Esophagus muscularis mucosa (tissue), 4 donors: ENCODE results near the gene SORL1-AS1.

Experiments used
- DNase-seq: peaks from one replicate; pipeline ENCODE4 v3.0.0-alpha.2; 2017; ENCODE audit errors: extremely low spot score
- H3K27ac ChIP-seq, 4 donors: fragments of 200-600 bp; sonication (generic); replicated peaks in 1 of 4; 1 replicate in 3 of 4; 2 replicates in 1 of 4; pipeline ENCODE4 v1.5.1; 2016 to 2019; ENCODE audit warnings: mild to moderate bottlenecking in 1 of 4
- H3K27me3 ChIP-seq, 4 donors: fragments of 200-600 bp; sonication (generic); one replicate each; pipeline versions ENCODE4 v1.5.1 to v1.6.0; 2016 to 2019
- H3K36me3 ChIP-seq, 4 donors: fragments of 200-600 bp; sonication (generic); one replicate each; pipeline ENCODE4 v1.5.1; 2016 to 2019
- H3K4me1 ChIP-seq, 4 donors: fragments of 200-600 bp; sonication (generic); one replicate each; pipeline ENCODE4 v1.5.1; 2016 to 2019
- H3K4me3 ChIP-seq, 4 donors: fragments of 200-600 bp; sonication (generic); 1 replicate in 2 of 4; 2 replicates in 2 of 4; pipeline ENCODE4 v1.5.1; 2016 to 2019; ENCODE audit warnings: mild to moderate bottlenecking in 4 of 4, moderate library complexity in 1 of 4
- H3K9me3 ChIP-seq, 4 donors: fragments of 200-600 bp; sonication (generic); 1 replicate in 3 of 4; 2 replicates in 1 of 4; pipeline ENCODE4 v1.5.1; 2016 to 2019
- EP300 ChIP-seq: sonication (generic); formaldehyde crosslinking; IDR thresholded peaks from one replicate; pipeline ENCODE4 v1.6.1; 2017; ENCODE audit warnings: antibody characterized with exemption
- POLR2A ChIP-seq: fragments of 450-650 bp; IDR thresholded peaks from one replicate; pipeline ENCODE4 v1.6.1; 2017; ENCODE audit warnings: antibody characterized with exemption, moderate library complexity, mild to moderate bottlenecking, low read depth
- POLR2AphosphoS5 ChIP-seq, 2 donors: sonication (generic); formaldehyde crosslinking; IDR thresholded peaks; one replicate each; pipeline ENCODE4 v1.6.1; 2017; ENCODE audit warnings: antibody characterized with exemption in 2 of 2
- WGBS: methylation state at CpG from one replicate; pipeline ENCODE4 v1.1.5; 2018; 5-methylcytosine and 5-hydroxymethylcytosine counted together
- intact Hi-C: fragments of 100-400 bp; cut with DNase I; formaldehyde crosslinking; loops from one replicate; pipeline ENCODE4 v1.15.1; 2023
- TF ChIP-seq, protein P1 (sequence below), 3 experiments: fragments of 200-600 bp in 2 of 3; fragments of 450-650 bp in 1 of 3; sonication (generic) in 2 of 3; IDR thresholded peaks; one replicate each; pipeline ENCODE4 v1.5.1; 2017 to 2019; ENCODE audit warnings: antibody characterized with exemption in 3 of 3, mild to moderate bottlenecking in 2 of 3, moderate library complexity in 1 of 3

Gene SORL1-AS1

DNA sequence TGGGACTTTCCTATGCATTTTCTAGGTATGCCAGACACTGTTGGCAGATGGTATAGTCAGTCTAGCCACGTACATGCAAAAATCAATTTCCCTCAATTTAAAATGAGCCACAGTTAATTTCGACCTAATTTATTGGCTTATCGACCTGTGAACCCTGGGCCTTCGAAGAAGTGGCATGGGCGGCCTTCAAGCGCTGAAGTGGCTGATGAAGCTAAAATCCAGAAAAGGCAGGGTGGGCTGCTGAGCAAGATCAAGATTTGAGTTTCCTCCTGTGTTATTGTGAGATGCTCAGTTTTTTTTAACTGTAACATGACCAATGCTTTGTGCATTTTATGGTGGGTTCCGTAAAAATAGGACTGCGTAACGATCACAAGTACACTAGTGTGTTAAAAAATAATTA, 5.8 kb upstream of the SORL1-AS1 start:
- intact Hi-C loops: no loop called here
- no peak for TF ChIP-seq EP300
- no peak for TF ChIP-seq POLR2A
- TF ChIP-seq, protein P1, sequence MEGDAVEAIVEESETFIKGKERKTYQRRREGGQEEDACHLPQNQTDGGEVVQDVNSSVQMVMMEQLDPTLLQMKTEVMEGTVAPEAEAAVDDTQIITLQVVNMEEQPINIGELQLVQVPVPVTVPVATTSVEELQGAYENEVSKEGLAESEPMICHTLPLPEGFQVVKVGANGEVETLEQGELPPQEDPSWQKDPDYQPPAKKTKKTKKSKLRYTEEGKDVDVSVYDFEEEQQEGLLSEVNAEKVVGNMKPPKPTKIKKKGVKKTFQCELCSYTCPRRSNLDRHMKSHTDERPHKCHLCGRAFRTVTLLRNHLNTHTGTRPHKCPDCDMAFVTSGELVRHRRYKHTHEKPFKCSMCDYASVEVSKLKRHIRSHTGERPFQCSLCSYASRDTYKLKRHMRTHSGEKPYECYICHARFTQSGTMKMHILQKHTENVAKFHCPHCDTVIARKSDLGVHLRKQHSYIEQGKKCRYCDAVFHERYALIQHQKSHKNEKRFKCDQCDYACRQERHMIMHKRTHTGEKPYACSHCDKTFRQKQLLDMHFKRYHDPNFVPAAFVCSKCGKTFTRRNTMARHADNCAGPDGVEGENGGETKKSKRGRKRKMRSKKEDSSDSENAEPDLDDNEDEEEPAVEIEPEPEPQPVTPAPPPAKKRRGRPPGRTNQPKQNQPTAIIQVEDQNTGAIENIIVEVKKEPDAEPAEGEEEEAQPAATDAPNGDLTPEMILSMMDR (IDR thresholded peaks at IDR 0.05): no peak
- no peak for TF ChIP-seq POLR2AphosphoS5 (IDR thresholded peaks at IDR 0.05)

DNA sequence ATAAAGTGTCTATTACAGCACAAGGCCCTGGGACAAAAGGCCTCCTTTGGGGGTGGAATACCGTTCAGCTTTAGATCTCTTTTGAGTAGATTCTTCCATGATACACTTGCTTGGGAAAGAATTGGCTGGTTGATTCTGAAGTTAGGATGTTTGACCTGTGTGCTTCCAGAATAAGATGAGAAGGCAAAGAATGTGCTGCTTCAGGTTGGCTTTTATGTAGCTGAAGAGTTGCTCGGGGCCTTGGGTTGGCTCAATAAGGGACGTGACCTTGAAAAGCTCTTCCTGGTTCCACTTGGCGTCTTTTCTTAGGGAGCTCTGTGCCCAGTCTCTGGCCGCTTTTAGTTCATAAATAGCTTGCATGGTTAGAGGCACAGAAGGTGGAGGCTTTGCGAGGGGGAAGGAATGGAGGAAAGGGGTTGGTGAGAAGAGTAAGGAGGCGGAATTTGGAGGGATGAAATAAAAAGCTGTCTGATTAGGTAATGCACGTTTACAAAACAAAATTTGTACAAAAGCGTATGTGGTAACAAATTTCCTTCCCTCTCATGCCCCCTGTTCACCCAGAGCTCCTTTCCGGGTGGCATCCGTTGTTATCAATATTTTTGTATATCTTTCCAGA, 4.2 kb upstream of the SORL1-AS1 start:
- no peaks in the 10 kb centered on the region for H3K9me3 ChIP-seq
- no peak for DNase-seq
- no peak for TF ChIP-seq EP300
- WGBS: 81% methylated on average over 11 of the region's 11 CpGs
- no peak overlapping the region for H3K4me3 ChIP-seq
- no peaks in the 10 kb centered on the region for H3K36me3 ChIP-seq
- no peak overlapping the region for H3K27ac ChIP-seq
- intact Hi-C loops: no loop called here
- H3K4me1 ChIP-seq: peaks cover 4 to 29% (median 19%) of the 10 kb centered on the region in 4 donors
- H3K27me3 ChIP-seq: peaks cover 0 to 6% (median 0%) of the 10 kb centered on the region in 4 donors

More for the DNA sequence above, 5.8 kb upstream of the SORL1-AS1 start:
- H3K9me3 ChIP-seq: no peaks in the 10 kb centered on the region
- no peak overlapping the region for H3K4me3 ChIP-seq
- no peaks in the 10 kb centered on the region for H3K36me3 ChIP-seq
- DNase-seq: no peak
- no peak overlapping the region for H3K27ac ChIP-seq
- 95% methylated on average over 9 of the region's 9 CpGs for WGBS
- H3K4me1 ChIP-seq: peaks cover 0 to 22% (median 12%) of the 10 kb centered on the region in 4 donors
- H3K27me3 ChIP-seq: no peaks in the 10 kb centered on the region

DNA sequence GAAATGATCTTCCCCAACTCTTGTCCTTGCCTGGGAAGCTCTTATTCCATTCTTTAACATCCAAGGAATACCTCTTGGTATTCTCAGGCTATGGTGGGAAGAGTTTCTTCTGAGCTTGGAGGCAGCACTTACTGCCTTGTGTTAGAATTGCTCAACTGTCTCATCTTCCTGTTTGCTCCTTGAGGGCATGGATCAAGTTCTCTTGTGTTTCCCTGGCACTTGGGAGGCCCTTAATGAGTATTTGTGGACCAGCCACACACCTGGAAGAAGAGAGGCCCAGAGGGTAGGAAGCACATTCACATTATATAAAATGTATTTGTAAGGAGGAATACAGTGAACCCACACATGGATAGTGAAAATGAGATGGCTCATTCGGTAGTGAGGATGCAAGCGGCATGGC, 3.4 kb upstream of the SORL1-AS1 start:
- H3K27ac ChIP-seq: no peak overlapping the region
- WGBS: 76% methylated on average over 2 of the region's 2 CpGs
- H3K4me1 ChIP-seq: peaks cover 4 to 36% (median 26%) of the 10 kb centered on the region in 4 donors
- DNase-seq: no peak
- intact Hi-C loops: no loop called here
- no peaks in the 10 kb centered on the region for H3K36me3 ChIP-seq
- no peak overlapping the region for H3K4me3 ChIP-seq
- H3K9me3 ChIP-seq: no peaks in the 10 kb centered on the region
- H3K27me3 ChIP-seq: peaks cover 0 to 13% (median 0%) of the 10 kb centered on the region in 4 donors
- no peak for TF ChIP-seq POLR2AphosphoS5 (IDR thresholded peaks at IDR 0.05)
- no peak for TF ChIP-seq EP300
- TF ChIP-seq, protein P1 (IDR thresholded peaks at IDR 0.05): no peak

DNA sequence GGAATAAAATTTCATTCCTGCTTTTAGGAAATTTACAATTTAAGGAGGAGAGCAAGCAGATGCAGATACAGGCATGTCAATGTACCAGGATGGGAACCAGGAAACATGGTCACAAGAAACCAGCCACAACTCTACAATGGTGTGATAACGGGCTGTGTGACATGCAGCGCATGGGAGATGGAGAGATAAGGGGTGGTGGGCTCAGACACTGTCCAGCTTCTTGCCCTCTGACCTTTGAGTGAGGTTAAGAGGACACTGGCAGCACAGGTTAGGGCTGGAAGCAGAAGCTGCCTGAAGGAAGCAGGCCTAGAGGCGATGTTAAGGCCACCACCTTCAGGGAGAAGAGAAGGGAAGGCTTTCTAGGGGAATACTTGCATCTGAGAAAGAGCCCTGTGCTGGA, 2.3 kb upstream of the SORL1-AS1 start:
- TF ChIP-seq EP300 (no peak), POLR2AphosphoS5 (IDR thresholded peaks at IDR 0.05) (no peak), POLR2A (no peak)
- TF ChIP-seq, protein P1 (IDR thresholded peaks at IDR 0.05): no peak
- Histone ChIP-seq H3K27ac (no peak overlapping the region), H3K36me3 (no peaks in the 10 kb centered on the region), H3K4me1 (peaks cover 4 to 36% (median 26%) of the 10 kb centered on the region in 4 donors), H3K4me3 (no peak overlapping the region), H3K27me3 (peaks cover 0 to 13% (median 0%) of the 10 kb centered on the region in 4 donors), H3K9me3 (no peaks in the 10 kb centered on the region)
- 89% methylated on average over 3 of the region's 3 CpGs for WGBS
- intact Hi-C loops: no loop called here
- DNase-seq: no peak

DNA sequence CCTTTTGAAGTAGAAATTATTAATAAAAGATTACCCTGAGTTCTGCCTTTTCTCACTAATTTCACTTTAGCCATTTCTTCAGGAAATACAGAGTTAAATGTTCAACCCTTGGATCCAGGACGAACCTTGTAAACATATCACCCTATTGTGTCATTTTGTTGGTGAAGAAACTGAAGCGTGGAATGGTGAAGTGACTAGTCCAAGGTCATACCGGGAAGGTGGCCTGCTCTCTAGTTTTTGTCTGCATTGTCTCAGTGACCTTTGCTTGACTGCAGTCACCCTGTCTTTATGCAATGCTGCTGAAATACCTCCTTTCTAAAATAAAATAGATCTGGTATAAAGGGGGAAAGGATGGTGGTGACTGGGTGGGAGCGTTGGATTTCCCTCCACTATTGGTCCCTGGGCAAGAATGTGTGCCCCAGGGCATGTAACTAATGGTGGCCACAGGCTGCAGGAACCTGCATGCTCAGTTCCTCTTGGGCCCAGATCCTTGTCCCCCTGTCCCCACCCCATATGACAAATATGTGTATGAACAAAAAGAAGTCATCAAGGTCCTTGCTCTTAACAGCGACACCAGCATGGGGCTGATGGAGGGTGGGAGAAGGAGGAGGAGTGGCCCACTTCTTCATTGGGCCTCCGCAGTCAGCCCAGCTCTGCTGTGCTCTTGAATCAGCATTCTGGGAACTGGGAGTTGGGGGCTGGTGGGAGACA, 977 bp upstream of the SORL1-AS1 start:
- TF ChIP-seq POLR2AphosphoS5 (IDR thresholded peaks at IDR 0.05) (no peak), POLR2A (no peak), EP300 (no peak)
- TF ChIP-seq, protein P1 (IDR thresholded peaks at IDR 0.05): no peak
- intact Hi-C loops: loop anchor here (5.0 kb wide), 2 partner anchors 79 to 139 kb away; no protein-coding TSS in a partner anchor
- H3K36me3 ChIP-seq: no peaks in the 10 kb centered on the region
- 69% methylated on average over 6 of the region's 6 CpGs for WGBS
- no peak overlapping the region for H3K4me3 ChIP-seq
- no peak overlapping the region for H3K27ac ChIP-seq
- H3K27me3 ChIP-seq: peaks cover 0 to 13% (median 0%) of the 10 kb centered on the region in 4 donors
- no peaks in the 10 kb centered on the region for H3K9me3 ChIP-seq
- no peak for DNase-seq
- peaks cover 4 to 28% (median 23%) of the 10 kb centered on the region in 4 donors for H3K4me1 ChIP-seq
